Dedifferentiated amniotic fluid mesenchymal stem cell (primary cell): ENCODE data around the gene ECHDC3.
A peak's percentile ranks its signal among the peaks of the same experiment; 100 is the strongest.
"Not testable (repeated sequence)": the region's sequence is repeated elsewhere in the genome, so short reads cannot be mapped to it uniquely, and the experiment has no call there.

Experiments
- DNase-seq: peaks from one replicate; pipeline ENCODE4 v3.0.0-alpha.2; 2016; ENCODE audit errors: extremely low spot score

ECHDC3 gene

GRCh38 chr10:11716686-11717085, 25.5 kb upstream of the ECHDC3 start:
- DNase-seq = no peak

- DNase-seq = no peak
Observed at GRCh38 chr10:11719496-11720259, 22.5 kb upstream of the ECHDC3 start.

GRCh38 chr10:11720260-11720741, 21.9 kb upstream of the ECHDC3 start:
- no peak for DNase-seq

- no peak for DNase-seq
Observed at GRCh38 chr10:11721806-11722205, 20.4 kb upstream of the ECHDC3 start.

- no peak for DNase-seq
Observed at GRCh38 chr10:11723359-11723758, 18.8 kb upstream of the ECHDC3 start.

GRCh38 chr10:11724938-11725776, 17.0 kb upstream of the ECHDC3 start:
- DNase-seq = peak; percentile 51

GRCh38 chr10:11725912-11726311, 16.3 kb upstream of the ECHDC3 start:
- DNase-seq = no peak

GRCh38 chr10:11727563-11727962, 14.6 kb upstream of the ECHDC3 start:
- DNase-seq = no peak

GRCh38 chr10:11728353-11728752, 13.8 kb upstream of the ECHDC3 start:
- DNase-seq = no peak

GRCh38 chr10:11729790-11730315, 12.3 kb upstream of the ECHDC3 start:
- no peak for DNase-seq

GRCh38 chr10:11730779-11731178, 11.4 kb upstream of the ECHDC3 start:
- no peak for DNase-seq

GRCh38 chr10:11736767-11737166, 5.4 kb upstream of the ECHDC3 start:
- DNase-seq = not testable (repeated sequence)

GRCh38 chr10:11737258-11738032, 4.7 kb upstream of the ECHDC3 start:
- not testable (repeated sequence) for DNase-seq

GRCh38 chr10:11740907-11741306, 1.3 kb upstream of the ECHDC3 start:
- no peak for DNase-seq

- DNase-seq = no peak
Observed at GRCh38 chr10:11741608-11742007, 574 bp upstream of the ECHDC3 start.

- DNase-seq = no peak
Observed at GRCh38 chr10:11742779-11743298, 657 bp downstream of the ECHDC3 start.

- DNase-seq = no peak
Observed at GRCh38 chr10:11743461-11744338, 1.5 kb downstream of the ECHDC3 start.

- no peak for DNase-seq
Observed at GRCh38 chr10:11745045-11745444, 2.9 kb downstream of the ECHDC3 start.

- no peak for DNase-seq
Observed at GRCh38 chr10:11746883-11747539, 4.8 kb downstream of the ECHDC3 start.

GRCh38 chr10:11748866-11749265, 6.7 kb downstream of the ECHDC3 start:
- DNase-seq = no peak
